ENCODE measurements around the gene PTRH1.
A peak's percentile ranks its signal among the peaks of the same experiment; 100 is the strongest.
"Not testable (repeated sequence)": the region's sequence is repeated elsewhere in the genome, so short reads cannot be mapped to it uniquely, and the experiment has no call there.

PTRH1 gene

GRCh38 chr9:127715470-127716337, at the start of gene PTRH1, which contains the start of gene TTC16:
TSS of gene PTRH1 (minus strand) at chr9:127715663. CDS start at chr9:127715639, 24 bp downstream.
TSS of gene TTC16 (plus strand) at chr9:127716079. CDS start at chr9:127716146, 67 bp downstream.
- DNase-seq: peak; percentile 77

GRCh38 chr9:127763918-127764384, 48.5 kb upstream of the PTRH1 start:
- no peak for DNase-seq

- no peak for DNase-seq
Observed at GRCh38 chr9:127762111-127762676, 46.7 kb upstream of the PTRH1 start.

- no peak for DNase-seq
Observed at GRCh38 chr9:127761491-127761956, 46.1 kb upstream of the PTRH1 start.

- no peak for DNase-seq
Observed at GRCh38 chr9:127761061-127761460, 45.6 kb upstream of the PTRH1 start.

- DNase-seq: no peak
Observed at GRCh38 chr9:127758843-127759242, 43.4 kb upstream of the PTRH1 start.

- not testable (repeated sequence) for DNase-seq
Observed at GRCh38 chr9:127756776-127757175, 41.3 kb upstream of the PTRH1 start.

GRCh38 chr9:127756233-127756632, 40.8 kb upstream of the PTRH1 start:
- DNase-seq: no peak

GRCh38 chr9:127755061-127756060, 39.9 kb upstream of the PTRH1 start:
- DNase-seq: peak; percentile 2

- no peak for DNase-seq
Observed at GRCh38 chr9:127754099-127755060, 38.9 kb upstream of the PTRH1 start.

GRCh38 chr9:127753622-127754021, 38.2 kb upstream of the PTRH1 start:
- no peak for DNase-seq

GRCh38 chr9:127753148-127753547, 37.7 kb upstream of the PTRH1 start:
- no peak for DNase-seq

GRCh38 chr9:127751269-127752054, 36.0 kb upstream of the PTRH1 start:
- no peak for DNase-seq

- DNase-seq: no peak
Observed at GRCh38 chr9:127749090-127749787, 33.8 kb upstream of the PTRH1 start.

GRCh38 chr9:127746959-127747569, 31.6 kb upstream of the PTRH1 start:
- DNase-seq: no peak

GRCh38 chr9:127744398-127745110, 29.1 kb upstream of the PTRH1 start:
- no peak for DNase-seq

- DNase-seq: no peak
Observed at GRCh38 chr9:127742435-127743088, 27.1 kb upstream of the PTRH1 start.

GRCh38 chr9:127741831-127742434, 26.5 kb upstream of the PTRH1 start:
- no peak for DNase-seq
